Heart left ventricle (tissue), 13 donors: ENCODE results near the gene RAB30.

Experiments used
- POLR2A ChIP-seq, 2 donors: fragments of 450-650 bp; IDR thresholded peaks; one replicate each; pipeline ENCODE4 v1.6.1; 2017; ENCODE audit warnings: antibody characterized with exemption in 2 of 2, mild to moderate bottlenecking in 2 of 2, moderate library complexity in 2 of 2
- TF ChIP-seq, protein P1 (sequence below), 12 donors: fragments of 200-600 bp; sonication (generic) in 4 of 12; IDR thresholded peaks; one replicate each; pipeline versions ENCODE4 v1.5.0 to v1.8.0; 2018 to 2022; ENCODE audit warnings: antibody characterized with exemption in 12 of 12, mild to moderate bottlenecking in 5 of 12
- donor health status: ischemic (EF 13 %, LVEDD 7.1; RV severe dilation, severe dysfunction).
- donor health status: DM: no; HTN: yes; CAD: no.
- donor health status: DM: no; HTN: no; CAD: no.
- donor health status: ischemic (EF 25% LVEDD 6.9; RV normal size, moderate dysfunction).
- donor health status: ischemic (EF 25% LVEDD 5.7; RV mildly dilated, moderate dysfunction).
- donor health status: ischemic (EF 35%, LVEDD 5.7; RV mildly dilated, moderate dysfunction).
- donor health status: nonischemic (EF 11% LVEDD 7.7; RV severe dilation, severe dysfunction).
- donor health status: DM: yes; HTN: yes; CAD: no.
- donor health status: PGD.
- donor health status: ischemic (EF 29% LVEDD 5.4; RV normal size, mild dysfunction).
- donor health status: nonischemic (EF 23%, LVEDD 6.1; RV moderate dilation, normal function).

DNA sequence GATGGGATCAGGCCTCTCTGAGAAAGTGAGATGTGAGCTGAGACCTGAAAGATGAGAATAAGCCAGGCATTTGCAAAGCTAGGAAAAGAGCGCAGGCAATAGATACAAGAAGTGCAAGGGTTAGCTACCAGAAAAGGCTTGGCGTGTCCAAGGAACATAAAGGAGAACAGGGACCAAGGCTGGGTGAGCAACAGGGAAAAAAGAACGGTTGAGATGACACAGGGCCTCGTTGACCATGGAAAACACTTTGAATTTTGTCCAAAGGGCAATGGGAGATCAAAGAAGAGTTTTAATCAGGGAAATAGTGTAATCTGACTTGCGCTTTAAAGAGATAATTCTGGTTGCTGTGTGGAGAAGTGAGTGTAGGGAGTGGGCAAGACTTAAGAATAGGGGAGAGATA is 35.0 kb downstream of the RAB30 start:
- TF ChIP-seq, protein P1, sequence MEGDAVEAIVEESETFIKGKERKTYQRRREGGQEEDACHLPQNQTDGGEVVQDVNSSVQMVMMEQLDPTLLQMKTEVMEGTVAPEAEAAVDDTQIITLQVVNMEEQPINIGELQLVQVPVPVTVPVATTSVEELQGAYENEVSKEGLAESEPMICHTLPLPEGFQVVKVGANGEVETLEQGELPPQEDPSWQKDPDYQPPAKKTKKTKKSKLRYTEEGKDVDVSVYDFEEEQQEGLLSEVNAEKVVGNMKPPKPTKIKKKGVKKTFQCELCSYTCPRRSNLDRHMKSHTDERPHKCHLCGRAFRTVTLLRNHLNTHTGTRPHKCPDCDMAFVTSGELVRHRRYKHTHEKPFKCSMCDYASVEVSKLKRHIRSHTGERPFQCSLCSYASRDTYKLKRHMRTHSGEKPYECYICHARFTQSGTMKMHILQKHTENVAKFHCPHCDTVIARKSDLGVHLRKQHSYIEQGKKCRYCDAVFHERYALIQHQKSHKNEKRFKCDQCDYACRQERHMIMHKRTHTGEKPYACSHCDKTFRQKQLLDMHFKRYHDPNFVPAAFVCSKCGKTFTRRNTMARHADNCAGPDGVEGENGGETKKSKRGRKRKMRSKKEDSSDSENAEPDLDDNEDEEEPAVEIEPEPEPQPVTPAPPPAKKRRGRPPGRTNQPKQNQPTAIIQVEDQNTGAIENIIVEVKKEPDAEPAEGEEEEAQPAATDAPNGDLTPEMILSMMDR (IDR thresholded peaks at IDR 0.05) = no peak
- TF ChIP-seq POLR2A (IDR thresholded peaks at IDR 0.05) = no peak
